DMS79 treated with DMSO at 0.1 percent for 48 hours (cell line): Measurements from ENCODE around the gene TSACC.

Source experiments
- DNase-seq: peaks from one replicate; lab custom pipeline; 2025; lab: John Stamatoyannopoulos, UW

Gene TSACC

GRCh38 chr1:156376146-156376545 lies 37.8 kb downstream of the TSACC start:
- no peak for DNase-seq

GRCh38 chr1:156376958-156377919 lies 38.9 kb downstream of the TSACC start:
- no peak for DNase-seq

- DNase-seq, result no peak
Observed at GRCh38 chr1:156378557-156378956, 40.2 kb downstream of the TSACC start.

- DNase-seq, result no peak
Observed at GRCh38 chr1:156379420-156380165, 41.3 kb downstream of the TSACC start.

- no peak for DNase-seq
Observed at GRCh38 chr1:156382561-156382960, 44.2 kb downstream of the TSACC start.

GRCh38 chr1:156383023-156383422 lies 44.7 kb downstream of the TSACC start:
- peak; percentile 17 for DNase-seq

GRCh38 chr1:156384007-156384406 lies 45.7 kb downstream of the TSACC start:
- no peak for DNase-seq

- DNase-seq, result no peak
Observed at GRCh38 chr1:156384658-156385057, 46.3 kb downstream of the TSACC start.

- DNase-seq, result peak; percentile 54
Observed at GRCh38 chr1:156385534-156386031, 47.3 kb downstream of the TSACC start.

- DNase-seq, result no peak
Observed at GRCh38 chr1:156386134-156386901, 48.0 kb downstream of the TSACC start.

- DNase-seq, result no peak
Observed at GRCh38 chr1:156386949-156387869, 48.9 kb downstream of the TSACC start.

- DNase-seq, result no peak
Observed at GRCh38 chr1:156387870-156388173, 49.5 kb downstream of the TSACC start.

- DNase-seq, result no peak
Observed at GRCh38 chr1:156388174-156389137, 50.1 kb downstream of the TSACC start.

GRCh38 chr1:156389311-156389710 lies 51.0 kb downstream of the TSACC start:
- DNase-seq, result no peak

GRCh38 chr1:156390469-156391365 lies 52.4 kb downstream of the TSACC start:
- DNase-seq, result no peak

- no peak for DNase-seq
Observed at GRCh38 chr1:156391366-156391677, 53.0 kb downstream of the TSACC start.

GRCh38 chr1:156391701-156392100 lies 53.4 kb downstream of the TSACC start:
- no peak for DNase-seq

GRCh38 chr1:156392452-156392853 lies 54.1 kb downstream of the TSACC start:
- no peak for DNase-seq

GRCh38 chr1:156393095-156393494 lies 54.8 kb downstream of the TSACC start:
- no peak for DNase-seq
